A673 (cell line): ENCODE data around the gene OTX2.

Experiments
- EZH2 ChIP-seq: fragments of 200-600 bp; sonication (generic); IDR thresholded peaks from 2 replicates; pipeline ENCODE4 v1.6.1; 2017; ENCODE audit warnings: borderline replicate concordance, low read depth, mild to moderate bottlenecking, mixed read lengths, antibody characterized with exemption, low read length; ENCODE audit not compliant: poor library complexity, severe bottlenecking
- TF ChIP-seq, protein P1 (sequence below): fragments of 300-800, 200-600 bp; sonication (generic); conservative IDR thresholded peaks from 2 replicates; pipeline ENCODE4 v1.5.1; 2017; ENCODE audit warnings: low read depth, mild to moderate bottlenecking, antibody characterized with exemption, low read length, moderate library complexity, mixed read lengths

- TF ChIP-seq, protein P1, sequence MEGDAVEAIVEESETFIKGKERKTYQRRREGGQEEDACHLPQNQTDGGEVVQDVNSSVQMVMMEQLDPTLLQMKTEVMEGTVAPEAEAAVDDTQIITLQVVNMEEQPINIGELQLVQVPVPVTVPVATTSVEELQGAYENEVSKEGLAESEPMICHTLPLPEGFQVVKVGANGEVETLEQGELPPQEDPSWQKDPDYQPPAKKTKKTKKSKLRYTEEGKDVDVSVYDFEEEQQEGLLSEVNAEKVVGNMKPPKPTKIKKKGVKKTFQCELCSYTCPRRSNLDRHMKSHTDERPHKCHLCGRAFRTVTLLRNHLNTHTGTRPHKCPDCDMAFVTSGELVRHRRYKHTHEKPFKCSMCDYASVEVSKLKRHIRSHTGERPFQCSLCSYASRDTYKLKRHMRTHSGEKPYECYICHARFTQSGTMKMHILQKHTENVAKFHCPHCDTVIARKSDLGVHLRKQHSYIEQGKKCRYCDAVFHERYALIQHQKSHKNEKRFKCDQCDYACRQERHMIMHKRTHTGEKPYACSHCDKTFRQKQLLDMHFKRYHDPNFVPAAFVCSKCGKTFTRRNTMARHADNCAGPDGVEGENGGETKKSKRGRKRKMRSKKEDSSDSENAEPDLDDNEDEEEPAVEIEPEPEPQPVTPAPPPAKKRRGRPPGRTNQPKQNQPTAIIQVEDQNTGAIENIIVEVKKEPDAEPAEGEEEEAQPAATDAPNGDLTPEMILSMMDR = no peak
- TF ChIP-seq EZH2 = no peak
Measured at GRCh38 chr14:56821805-56822610, 11.7 kb upstream of the OTX2 start.
